K562 (cell line): ENCODE measurements around the gene COG4. TPM values are rescaled to one million over a fixed set of nuclear protein-coding genes. Genes with fewer than 3 reads are reported as not detected.

Experiments
- BDP1 ChIP-seq: IDR thresholded peaks from 3 replicates; pipeline ENCODE4 v1.6.1; 2011; ENCODE audit not compliant: insufficient read length, insufficient read depth
- CTBP1 ChIP-seq: fragments of 450-650 bp; IDR thresholded peaks from 2 replicates; pipeline ENCODE4 v1.6.1; 2016; ENCODE audit warnings: borderline replicate concordance
- MXI1 ChIP-seq: IDR thresholded peaks from 2 replicates; pipeline ENCODE4 v1.6.1; 2011; ENCODE audit warnings: low read depth, mild to moderate bottlenecking, improper control_type of control experiment, low read length
- PTTG1 ChIP-seq: fragments of 450-650 bp; IDR thresholded peaks from 2 replicates; pipeline ENCODE4 v1.6.1; 2016; ENCODE audit warnings: low read depth, mild to moderate bottlenecking, missing genetic modification characterization, missing compliant biosample characterization
- RAD21 ChIP-seq, 2 experiments: fragments of 250-450 bp in 1 of 2; fragments of 450-650 bp in 1 of 2; sonication (Bioruptor Pico) in 1 of 2; formaldehyde crosslinking in 1 of 2; IDR thresholded peaks in 1 of 2; conservative IDR thresholded peaks in 1 of 2; 2 replicates each; pipeline versions ENCODE4 v1.4.0 to v1.8.0; 2020 to 2022; ENCODE audit warnings: mild to moderate bottlenecking in 2 of 2, moderate library complexity in 1 of 2
- RBM14 ChIP-seq: fragments of 200-400 bp; formaldehyde crosslinking; IDR thresholded peaks from 2 replicates; pipeline ENCODE4 v1.6.1; 2018; ENCODE audit warnings: low read depth, mild to moderate bottlenecking, low read length, moderate library complexity, borderline replicate concordance; ENCODE audit not compliant: insufficient read depth
- SMC3 ChIP-seq: conservative IDR thresholded peaks from 2 replicates; pipeline ENCODE4 v1.6.1; 2011; ENCODE audit warnings: low read depth, low read length, improper control_type of control experiment; ENCODE audit not compliant: insufficient read depth
- ZNF212 ChIP-seq: fragments of 450-650 bp; formaldehyde crosslinking; IDR thresholded peaks from 2 replicates; pipeline ENCODE4 v1.4.0; 2020; ENCODE audit warnings: mild to moderate bottlenecking
- ZNF239 ChIP-seq: fragments of 250-450 bp; sonication (Bioruptor Pico); IDR thresholded peaks from 2 replicates; pipeline ENCODE4 v1.4.0; 2020; ENCODE audit warnings: mild to moderate bottlenecking
- polyA plus RNA-seq, 8 experiments: library from polyadenylated mRNA; depleted of rRNA in 4 of 8; stranded (reverse) in 5 of 8; unstranded in 3 of 8; fragments of >200 nt; fragmentation: Nextera tagmentation in 2 of 8; fragmentation: Illumina TruSeq in 1 of 8; extraction: Ambion mirVana in 2 of 8; extraction: Trizol in 1 of 8; gene quantifications; 2 replicates each; pipeline versions ENCODE4 v1.2.1 to v1.2.3, GENCODE V29; 2011 to 2014; ENCODE audit warnings: inconsistent platforms in 1 of 8, missing spikeins in 1 of 8
- total RNA-seq, 7 experiments: library from RNA; depleted of rRNA in 6 of 7; stranded (reverse); fragments of >200 nt in 6 of 7; fragmentation: Illumina TruSeq in 2 of 7; extraction: Trizol in 2 of 7; gene quantifications; 2 replicates each; pipeline versions ENCODE4 v1.2.1 to v1.2.3, GENCODE V29; 2011 to 2021; ENCODE audit warnings: low replicate concordance in 1 of 7
- TF ChIP-seq, protein P1 (sequence below): fragments of 250-450 bp; sonication (Bioruptor Pico); IDR thresholded peaks from 2 replicates; pipeline ENCODE4 v1.8.0; 2021; ENCODE audit warnings: mild to moderate bottlenecking, moderate library complexity
- TF ChIP-seq, protein P2 (sequence below), 2 experiments: fragments of 450-650 bp in 1 of 2; sonication (generic) in 1 of 2; formaldehyde crosslinking in 1 of 2; IDR thresholded peaks; 2 replicates each; pipeline versions ENCODE4 v1.7.1 to v1.9.0; 2016 to 2022; ENCODE audit warnings: inconsistent platforms in 1 of 2, mild to moderate bottlenecking in 1 of 2, missing genetic modification reagents in 1 of 2
- TF ChIP-seq, protein P3 (sequence below): fragments of 250-450 bp; sonication (Bioruptor Pico); IDR thresholded peaks from 2 replicates; pipeline ENCODE4 v1.8.0; 2022; ENCODE audit warnings: moderate library complexity, mild to moderate bottlenecking, inconsistent platforms

COG4 gene
- total and polyA plus RNA-seq, 9 of the 15 experiments (the other 6 are each of a cell fraction or from before 2014, with no cell fraction given): 13.7 to 73.9 (median 44.2) TPM

DNA sequence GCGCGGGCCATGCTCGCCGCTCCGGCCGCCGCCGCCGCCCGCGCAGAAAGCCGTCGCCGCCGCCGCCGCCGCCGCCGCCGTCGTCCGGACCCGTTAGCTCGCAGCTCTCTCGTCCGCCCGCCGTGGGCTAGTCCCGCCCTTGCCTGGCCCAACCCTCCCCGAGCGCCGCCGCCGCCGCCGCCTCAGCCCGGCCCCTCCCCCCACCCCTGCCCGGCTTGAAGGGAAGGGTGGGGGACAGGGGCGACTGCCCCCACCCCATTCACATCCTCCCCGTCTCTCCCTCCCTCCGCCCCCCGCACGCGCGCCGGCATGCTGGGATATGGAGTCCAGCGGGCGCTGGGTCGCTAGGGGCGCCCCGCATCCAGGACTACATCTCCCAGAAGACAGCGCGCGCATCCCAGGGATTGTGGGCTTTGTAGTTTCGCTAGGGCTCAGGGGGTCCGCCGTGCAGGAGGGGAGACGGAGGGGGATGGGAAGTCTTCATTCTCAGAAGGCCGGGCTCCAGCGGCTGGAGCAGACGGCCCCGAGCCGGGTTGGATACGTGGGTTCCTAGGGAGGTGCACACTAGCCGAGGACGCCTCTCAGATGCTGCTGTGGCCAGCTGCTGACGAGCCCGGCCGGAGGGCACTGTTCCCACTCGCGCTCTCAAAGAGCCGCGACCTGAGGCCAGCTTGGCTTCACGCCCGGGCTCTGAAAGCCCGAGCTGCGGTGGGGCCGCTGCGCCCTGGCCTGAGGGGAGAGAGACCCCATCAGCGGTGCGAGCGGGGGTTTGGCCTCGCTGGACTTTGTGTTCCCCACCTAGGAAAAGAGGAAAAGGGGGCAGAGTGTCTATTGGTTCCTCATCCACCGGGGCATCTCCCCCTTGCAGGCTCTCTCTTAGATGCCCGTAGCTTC, 84.1 kb downstream of the COG4 start, which contains the start of gene ST3GAL2 (continued):
- no peak for TF ChIP-seq SMC3
- peak; percentile 80 for TF ChIP-seq ZNF239 (CRISPR knock-in tag)
- TF ChIP-seq, protein P1, sequence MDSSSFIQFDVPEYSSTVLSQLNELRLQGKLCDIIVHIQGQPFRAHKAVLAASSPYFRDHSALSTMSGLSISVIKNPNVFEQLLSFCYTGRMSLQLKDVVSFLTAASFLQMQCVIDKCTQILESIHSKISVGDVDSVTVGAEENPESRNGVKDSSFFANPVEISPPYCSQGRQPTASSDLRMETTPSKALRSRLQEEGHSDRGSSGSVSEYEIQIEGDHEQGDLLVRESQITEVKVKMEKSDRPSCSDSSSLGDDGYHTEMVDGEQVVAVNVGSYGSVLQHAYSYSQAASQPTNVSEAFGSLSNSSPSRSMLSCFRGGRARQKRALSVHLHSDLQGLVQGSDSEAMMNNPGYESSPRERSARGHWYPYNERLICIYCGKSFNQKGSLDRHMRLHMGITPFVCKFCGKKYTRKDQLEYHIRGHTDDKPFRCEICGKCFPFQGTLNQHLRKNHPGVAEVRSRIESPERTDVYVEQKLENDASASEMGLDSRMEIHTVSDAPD: no peak
- TF ChIP-seq, protein P2, sequence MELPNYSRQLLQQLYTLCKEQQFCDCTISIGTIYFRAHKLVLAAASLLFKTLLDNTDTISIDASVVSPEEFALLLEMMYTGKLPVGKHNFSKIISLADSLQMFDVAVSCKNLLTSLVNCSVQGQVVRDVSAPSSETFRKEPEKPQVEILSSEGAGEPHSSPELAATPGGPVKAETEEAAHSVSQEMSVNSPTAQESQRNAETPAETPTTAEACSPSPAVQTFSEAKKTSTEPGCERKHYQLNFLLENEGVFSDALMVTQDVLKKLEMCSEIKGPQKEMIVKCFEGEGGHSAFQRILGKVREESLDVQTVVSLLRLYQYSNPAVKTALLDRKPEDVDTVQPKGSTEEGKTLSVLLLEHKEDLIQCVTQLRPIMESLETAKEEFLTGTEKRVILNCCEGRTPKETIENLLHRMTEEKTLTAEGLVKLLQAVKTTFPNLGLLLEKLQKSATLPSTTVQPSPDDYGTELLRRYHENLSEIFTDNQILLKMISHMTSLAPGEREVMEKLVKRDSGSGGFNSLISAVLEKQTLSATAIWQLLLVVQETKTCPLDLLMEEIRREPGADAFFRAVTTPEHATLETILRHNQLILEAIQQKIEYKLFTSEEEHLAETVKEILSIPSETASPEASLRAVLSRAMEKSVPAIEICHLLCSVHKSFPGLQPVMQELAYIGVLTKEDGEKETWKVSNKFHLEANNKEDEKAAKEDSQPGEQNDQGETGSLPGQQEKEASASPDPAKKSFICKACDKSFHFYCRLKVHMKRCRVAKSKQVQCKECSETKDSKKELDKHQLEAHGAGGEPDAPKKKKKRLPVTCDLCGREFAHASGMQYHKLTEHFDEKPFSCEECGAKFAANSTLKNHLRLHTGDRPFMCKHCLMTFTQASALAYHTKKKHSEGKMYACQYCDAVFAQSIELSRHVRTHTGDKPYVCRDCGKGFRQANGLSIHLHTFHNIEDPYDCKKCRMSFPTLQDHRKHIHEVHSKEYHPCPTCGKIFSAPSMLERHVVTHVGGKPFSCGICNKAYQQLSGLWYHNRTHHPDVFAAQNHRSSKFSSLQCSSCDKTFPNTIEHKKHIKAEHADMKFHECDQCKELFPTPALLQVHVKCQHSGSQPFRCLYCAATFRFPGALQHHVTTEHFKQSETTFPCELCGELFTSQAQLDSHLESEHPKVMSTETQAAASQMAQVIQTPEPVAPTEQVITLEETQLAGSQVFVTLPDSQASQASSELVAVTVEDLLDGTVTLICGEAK (IDR thresholded peaks at IDR 0.05): peak; percentile 55; the same call in 1 of the 2 replicates
- TF ChIP-seq, protein P2 (CRISPR knock-in tag; IDR thresholded peaks at IDR 0.05): no peak
- TF ChIP-seq BDP1: no peak
- TF ChIP-seq ZNF212 (CRISPR knock-in tag): no peak
- peak; percentile 47; the same call in 1 of the 2 replicates for TF ChIP-seq CTBP1
- TF ChIP-seq RAD21 (CRISPR knock-in tag; conservative IDR thresholded peaks at IDR 0.05 in 1 of 2, IDR thresholded peaks at IDR 0.05 in 1 of 2): no peak
- no peak for TF ChIP-seq PTTG1
- TF ChIP-seq RBM14: no peak
- TF ChIP-seq, protein P3, sequence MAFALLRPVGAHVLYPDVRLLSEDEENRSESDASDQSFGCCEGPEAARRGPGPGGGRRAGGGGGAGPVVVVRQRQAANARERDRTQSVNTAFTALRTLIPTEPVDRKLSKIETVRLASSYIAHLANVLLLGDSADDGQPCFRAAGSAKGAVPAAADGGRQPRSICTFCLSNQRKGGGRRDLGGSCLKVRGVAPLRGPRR (CRISPR knock-in tag): no peak
- no peak for TF ChIP-seq MXI1
